Osteocyte (in vitro differentiated cells): ENCODE results near the gene SPTBN4. TPM values are rescaled to one million over a fixed set of nuclear protein-coding genes. Genes with fewer than 3 reads are reported as not detected.
A peak's percentile ranks its signal among the peaks of the same experiment; 100 is the strongest.

Source experiments
- DNase-seq: peaks from one replicate; pipeline ENCODE4 v3.0.0; 2021; ENCODE audit warnings: mixed read lengths; ENCODE audit not compliant: unreplicated experiment; ENCODE audit errors: extremely low spot score
- H3K27ac Mint-ChIP-seq: one replicate; pipeline ENCODE4 v1.8.0; 2021; ENCODE audit warnings: mild to moderate bottlenecking, mixed read lengths; ENCODE audit not compliant: unreplicated experiment
- H3K27me3 Mint-ChIP-seq: one replicate; pipeline ENCODE4 v1.8.0; 2021; ENCODE audit warnings: mixed read lengths; ENCODE audit not compliant: unreplicated experiment
- H3K36me3 Mint-ChIP-seq: one replicate; pipeline ENCODE4 v1.8.0; 2021; ENCODE audit warnings: mixed read lengths; ENCODE audit not compliant: unreplicated experiment
- H3K4me1 Mint-ChIP-seq: one replicate; pipeline ENCODE4 v1.8.0; 2021; ENCODE audit warnings: mixed read lengths; ENCODE audit not compliant: unreplicated experiment
- H3K4me3 Mint-ChIP-seq: one replicate; pipeline ENCODE4 v1.8.0; 2021; ENCODE audit warnings: mild to moderate bottlenecking, moderate library complexity, mixed read lengths; ENCODE audit not compliant: unreplicated experiment
- H3K9me3 Mint-ChIP-seq: one replicate; pipeline ENCODE4 v1.8.0; 2021; ENCODE audit warnings: mixed read lengths; ENCODE audit not compliant: unreplicated experiment
- long read RNA-seq: library from polyadenylated mRNA; unstranded; transcript quantifications from one replicate; pipeline ENCODE4 v2.0.0, GENCODE V29; 2021
- total RNA-seq: library from RNA; stranded (reverse); gene quantifications from 2 replicates; pipeline ENCODE4 v1.2.1, GENCODE V29; 2021
- TF ChIP-seq, protein P1 (sequence below): fragments of 200-600 bp; sonication (generic); IDR thresholded peaks from 2 replicates; pipeline ENCODE4 v1.5.0; 2021; ENCODE audit warnings: antibody characterized with exemption, mild to moderate bottlenecking, moderate library complexity

SPTBN4 gene
- total RNA-seq = 0.48 and 0.63 TPM in 2 replicates
- long read RNA-seq = 0 reads

DNA sequence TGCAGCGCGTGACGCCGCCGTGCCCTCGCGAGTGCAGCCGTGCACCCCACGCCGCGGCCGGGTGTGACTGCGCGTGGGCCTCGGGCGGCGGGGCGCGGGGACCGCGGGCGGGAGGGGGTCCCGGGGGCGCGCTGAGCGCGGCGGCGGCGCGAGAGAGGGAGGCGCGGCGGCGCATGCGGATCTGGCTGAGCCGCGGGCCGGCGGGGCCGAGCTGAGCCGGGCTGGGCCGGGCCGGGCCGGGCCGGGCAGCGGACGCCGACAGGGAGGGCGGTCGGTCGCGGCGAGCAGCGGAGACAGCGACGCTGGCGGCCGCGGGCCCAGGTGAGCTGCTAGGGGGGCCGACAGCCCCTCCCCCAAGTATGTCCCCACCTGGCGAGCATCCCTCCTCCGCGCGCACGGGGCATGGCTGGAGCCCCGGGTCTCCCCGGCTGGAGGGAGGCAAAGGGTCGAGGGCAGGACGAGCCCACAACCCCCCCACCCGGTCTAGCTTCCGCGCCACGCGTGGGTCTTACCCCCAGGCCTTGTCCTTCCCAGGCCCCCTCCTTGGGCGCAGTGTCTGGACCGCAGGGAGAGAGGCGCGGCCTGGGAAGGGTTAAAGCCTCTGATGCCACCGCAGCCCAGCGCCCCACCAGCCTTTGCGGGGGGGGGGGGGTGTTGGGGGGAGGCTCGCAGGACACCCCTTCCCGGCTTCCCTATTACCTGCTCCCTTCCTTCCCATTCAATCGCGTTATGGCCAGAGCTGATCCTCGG, at the start of gene SPTBN4:
Gene SPTBN4 (plus strand): TSS at position 17 of the 750 bp plus-strand sequence. CDS start 5,621 bp downstream, outside the sequence.
- DNase-seq = no peak
- Mint-ChIP-seq H3K4me1 (peaks cover 29% of the 10 kb centered on the region), H3K27me3 (peaks cover 7% of the 10 kb centered on the region), H3K4me3 (peak within 1 kb of the TSS; percentile 89), H3K9me3 (no peaks in the 10 kb centered on the region), H3K36me3 (no peaks in the 10 kb centered on the region), H3K27ac (peak within 1 kb of the TSS; percentile 2)
- TF ChIP-seq, protein P1, sequence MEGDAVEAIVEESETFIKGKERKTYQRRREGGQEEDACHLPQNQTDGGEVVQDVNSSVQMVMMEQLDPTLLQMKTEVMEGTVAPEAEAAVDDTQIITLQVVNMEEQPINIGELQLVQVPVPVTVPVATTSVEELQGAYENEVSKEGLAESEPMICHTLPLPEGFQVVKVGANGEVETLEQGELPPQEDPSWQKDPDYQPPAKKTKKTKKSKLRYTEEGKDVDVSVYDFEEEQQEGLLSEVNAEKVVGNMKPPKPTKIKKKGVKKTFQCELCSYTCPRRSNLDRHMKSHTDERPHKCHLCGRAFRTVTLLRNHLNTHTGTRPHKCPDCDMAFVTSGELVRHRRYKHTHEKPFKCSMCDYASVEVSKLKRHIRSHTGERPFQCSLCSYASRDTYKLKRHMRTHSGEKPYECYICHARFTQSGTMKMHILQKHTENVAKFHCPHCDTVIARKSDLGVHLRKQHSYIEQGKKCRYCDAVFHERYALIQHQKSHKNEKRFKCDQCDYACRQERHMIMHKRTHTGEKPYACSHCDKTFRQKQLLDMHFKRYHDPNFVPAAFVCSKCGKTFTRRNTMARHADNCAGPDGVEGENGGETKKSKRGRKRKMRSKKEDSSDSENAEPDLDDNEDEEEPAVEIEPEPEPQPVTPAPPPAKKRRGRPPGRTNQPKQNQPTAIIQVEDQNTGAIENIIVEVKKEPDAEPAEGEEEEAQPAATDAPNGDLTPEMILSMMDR = no peak

DNA sequence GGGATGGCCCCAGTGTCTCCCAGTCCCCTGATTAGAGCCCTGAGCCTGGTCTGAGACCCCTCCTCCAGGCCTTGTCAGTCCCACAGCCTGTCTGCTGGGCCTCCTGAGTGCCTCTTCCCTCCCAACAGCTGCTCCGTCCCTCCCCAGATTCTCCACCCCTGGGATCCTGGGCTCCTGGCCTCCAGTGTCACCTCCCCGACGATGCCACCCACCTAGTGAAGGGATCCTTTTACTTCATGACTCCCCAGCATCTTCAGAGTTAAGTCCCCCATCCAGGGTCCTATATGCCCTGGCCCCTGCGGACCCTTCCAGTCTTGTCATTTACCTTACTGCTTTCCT, 49.2 kb upstream of the SPTBN4 start:
- no peak for DNase-seq
- no peaks in the 10 kb centered on the region for H3K9me3 Mint-ChIP-seq
- H3K4me1 Mint-ChIP-seq = peaks cover 45% of the 10 kb centered on the region
- no peak overlapping the region for H3K4me3 Mint-ChIP-seq
- no peaks in the 10 kb centered on the region for H3K27me3 Mint-ChIP-seq
- peaks cover 3% of the 10 kb centered on the region for H3K36me3 Mint-ChIP-seq
- TF ChIP-seq, protein P1 = no peak
- H3K27ac Mint-ChIP-seq = peak overlapping the region; percentile 78

DNA sequence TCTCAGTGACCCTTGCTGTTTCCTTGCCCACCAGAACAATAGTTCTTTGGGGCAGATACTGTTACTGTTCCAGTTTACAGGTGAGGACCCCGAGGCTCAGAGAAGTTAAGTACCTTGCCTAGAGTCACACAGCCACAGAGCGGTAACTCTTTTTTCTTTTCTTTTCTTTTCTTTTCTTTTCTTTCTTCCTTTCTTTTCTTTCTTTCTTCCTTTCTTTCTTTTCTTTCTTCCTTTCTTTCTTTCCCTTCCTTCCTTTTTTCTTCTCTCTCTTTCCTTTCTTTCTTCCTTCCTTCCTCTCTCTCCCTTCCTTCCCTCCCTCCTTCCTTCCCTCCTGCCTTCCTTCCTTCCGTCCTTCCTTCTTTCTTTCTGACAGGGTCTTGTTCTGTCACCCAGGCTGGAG, 48.8 kb upstream of the SPTBN4 start:
- Mint-ChIP-seq H3K9me3 (no peaks in the 10 kb centered on the region), H3K4me3 (no peak overlapping the region), H3K27ac (peak overlapping the region; percentile 78), H3K27me3 (no peaks in the 10 kb centered on the region), H3K4me1 (peaks cover 45% of the 10 kb centered on the region), H3K36me3 (peaks cover 3% of the 10 kb centered on the region)
- no peak for DNase-seq
- TF ChIP-seq, protein P1 = no peak

DNA sequence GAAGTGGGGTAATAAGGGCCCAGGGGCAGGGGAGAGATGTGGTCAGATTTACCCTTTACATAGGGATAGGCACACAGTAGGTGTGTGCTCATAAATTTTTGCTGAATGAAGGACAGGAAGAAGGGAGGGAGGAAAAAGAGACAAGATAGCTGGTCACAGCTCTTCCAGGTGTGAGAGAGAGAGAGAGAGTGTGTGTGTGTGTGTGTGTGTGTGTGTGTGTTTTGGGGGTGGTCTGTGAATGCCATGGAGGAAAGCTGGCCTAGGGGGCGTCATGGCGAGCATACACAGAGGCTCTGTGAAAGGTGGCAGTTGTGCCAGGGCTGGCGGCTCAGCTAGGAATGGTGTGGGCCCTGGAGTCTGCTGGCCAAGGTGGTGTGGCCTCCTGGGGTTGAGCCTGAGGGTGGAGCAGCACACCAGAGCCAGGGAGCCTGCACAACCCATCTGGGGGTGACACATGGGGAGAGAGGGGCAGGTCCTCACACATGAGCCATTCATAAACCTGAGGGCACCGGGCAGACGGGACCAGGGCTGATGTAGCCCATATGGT, 47.7 kb upstream of the SPTBN4 start:
- Mint-ChIP-seq H3K4me3 (peak overlapping the region; percentile 11), H3K4me1 (peaks cover 42% of the 10 kb centered on the region), H3K27me3 (no peaks in the 10 kb centered on the region), H3K9me3 (no peaks in the 10 kb centered on the region), H3K27ac (peak overlapping the region; percentile 23), H3K36me3 (peaks cover 3% of the 10 kb centered on the region)
- TF ChIP-seq, protein P1 = no peak
- no peak for DNase-seq

DNA sequence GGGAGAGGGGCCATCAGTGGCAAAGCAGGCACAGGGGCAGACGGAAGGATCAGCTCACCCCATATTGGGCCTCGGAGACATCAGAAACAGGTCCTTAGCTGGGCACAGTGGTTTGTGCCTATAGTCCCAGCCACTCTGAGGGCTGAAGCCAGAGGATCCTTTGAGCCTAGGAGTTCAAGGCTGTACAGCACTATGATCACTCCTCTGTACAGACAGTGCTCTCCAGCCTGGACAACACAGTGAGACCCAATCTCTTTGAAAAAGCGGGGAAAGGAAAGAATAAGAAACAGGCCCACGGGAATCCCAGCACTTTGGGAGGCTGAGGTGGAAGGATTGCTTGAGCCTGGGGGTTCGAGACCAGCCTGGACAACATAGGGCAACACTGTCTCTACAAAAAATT, 47.0 kb upstream of the SPTBN4 start:
- H3K36me3 Mint-ChIP-seq = peaks cover 3% of the 10 kb centered on the region
- no peak for DNase-seq
- peak overlapping the region; percentile 40 for H3K27ac Mint-ChIP-seq
- no peaks in the 10 kb centered on the region for H3K27me3 Mint-ChIP-seq
- H3K4me1 Mint-ChIP-seq = peaks cover 40% of the 10 kb centered on the region
- TF ChIP-seq, protein P1 = no peak
- peak overlapping the region; percentile 11 for H3K4me3 Mint-ChIP-seq
- no peaks in the 10 kb centered on the region for H3K9me3 Mint-ChIP-seq
